ENCODE data around the gene LEUTX.
"Not testable (repeated sequence)": the region's sequence is repeated elsewhere in the genome, so short reads cannot be mapped to it uniquely, and the experiment has no call there.

LEUTX gene

GRCh38 chr19:39797083-39797482, 18.4 kb downstream of the LEUTX start:
- Mint-ChIP-seq H3K4me3 (no peak overlapping the region), H3K36me3 (ENCODE audit: insufficient read depth) (no peaks in the 10 kb centered on the region)

GRCh38 chr19:39802958-39803357, 24.3 kb downstream of the LEUTX start:
- ATAC-seq (replicated peaks) = no peak
- H3K27ac Mint-ChIP-seq = no peak overlapping the region

More at GRCh38 chr19:39797083-39797482, 18.4 kb downstream of the LEUTX start:
- no peak overlapping the region for H3K27ac Mint-ChIP-seq
- peaks cover 0 to 17% of the 10 kb centered on the region in 2 donors for H3K27me3 Mint-ChIP-seq
- no peaks in the 10 kb centered on the region for H3K9me3 Mint-ChIP-seq
- no peak for ATAC-seq (replicated peaks)
- DNase-seq = no peak
- peaks cover 5% of the 10 kb centered on the region in 2 donors for H3K4me1 Mint-ChIP-seq (ENCODE audit: low read depth in 2 of 2)

GRCh38 chr19:39805104-39805503, 26.4 kb downstream of the LEUTX start:
- Mint-ChIP-seq H3K27ac (no peak overlapping the region), H3K4me1 (ENCODE audit: low read depth in 2 of 2) (no peaks in the 10 kb centered on the region), H3K27me3 (peaks cover 12 to 42% of the 10 kb centered on the region in 2 donors), H3K4me3 (no peak overlapping the region), H3K36me3 (ENCODE audit: insufficient read depth) (no peaks in the 10 kb centered on the region), H3K9me3 (no peaks in the 10 kb centered on the region)
- no peak for ATAC-seq (replicated peaks)
- DNase-seq = no peak

More at GRCh38 chr19:39802958-39803357, 24.3 kb downstream of the LEUTX start:
- Mint-ChIP-seq H3K36me3 (ENCODE audit: insufficient read depth) (no peaks in the 10 kb centered on the region), H3K4me3 (no peak overlapping the region), H3K9me3 (no peaks in the 10 kb centered on the region), H3K27me3 (peaks cover 12 to 42% of the 10 kb centered on the region in 2 donors), H3K4me1 (ENCODE audit: low read depth in 2 of 2) (no peaks in the 10 kb centered on the region)
- DNase-seq = no peak

- Mint-ChIP-seq H3K4me3 (no peak overlapping the region), H3K9me3 (no peaks in the 10 kb centered on the region), H3K27ac (no peak overlapping the region), H3K4me1 (ENCODE audit: low read depth in 2 of 2) (no peaks in the 10 kb centered on the region), H3K36me3 (ENCODE audit: insufficient read depth) (no peaks in the 10 kb centered on the region), H3K27me3 (peaks cover 8 to 24% of the 10 kb centered on the region in 2 donors)
- DNase-seq (no peak), ATAC-seq (replicated peaks) (no peak)
Measured at GRCh38 chr19:39807846-39808364, 29.3 kb downstream of the LEUTX start.

GRCh38 chr19:39808688-39809087, 30.0 kb downstream of the LEUTX start:
- not testable (repeated sequence) for H3K4me3 Mint-ChIP-seq; H3K27ac Mint-ChIP-seq; ATAC-seq (replicated peaks); DNase-seq; H3K4me1 Mint-ChIP-seq (ENCODE audit: low read depth in 2 of 2); H3K36me3 Mint-ChIP-seq (ENCODE audit: insufficient read depth); H3K9me3 Mint-ChIP-seq
- H3K27me3 Mint-ChIP-seq = peaks cover 6 to 18% of the 10 kb centered on the region in 2 donors

GRCh38 chr19:39809368-39809767, 30.7 kb downstream of the LEUTX start:
- no peaks in the 10 kb centered on the region for H3K36me3 Mint-ChIP-seq (ENCODE audit: insufficient read depth)
- no peaks in the 10 kb centered on the region for H3K9me3 Mint-ChIP-seq
- ATAC-seq (replicated peaks) (no peak), DNase-seq (no peak)
- no peak overlapping the region for H3K27ac Mint-ChIP-seq
- H3K4me3 Mint-ChIP-seq = no peak overlapping the region
- H3K4me1 Mint-ChIP-seq (ENCODE audit: low read depth in 2 of 2) = no peaks in the 10 kb centered on the region
- peaks cover under 1 to 11% of the 10 kb centered on the region in 2 donors for H3K27me3 Mint-ChIP-seq

GRCh38 chr19:39810424-39810823, 31.8 kb downstream of the LEUTX start:
- no peak overlapping the region for H3K27ac Mint-ChIP-seq
- no peak for DNase-seq
- H3K4me3 Mint-ChIP-seq = no peak overlapping the region
- no peak for ATAC-seq (replicated peaks)
- no peaks in the 10 kb centered on the region for H3K4me1 Mint-ChIP-seq (ENCODE audit: low read depth in 2 of 2)
- H3K36me3 Mint-ChIP-seq (ENCODE audit: insufficient read depth) = no peaks in the 10 kb centered on the region
- H3K27me3 Mint-ChIP-seq = peaks cover 0 to 4% of the 10 kb centered on the region in 2 donors
- no peaks in the 10 kb centered on the region for H3K9me3 Mint-ChIP-seq

- Mint-ChIP-seq H3K27me3 (no peaks in the 10 kb centered on the region), H3K4me3 (no peak overlapping the region), H3K36me3 (ENCODE audit: insufficient read depth) (no peaks in the 10 kb centered on the region), H3K27ac (no peak overlapping the region), H3K9me3 (no peaks in the 10 kb centered on the region), H3K4me1 (ENCODE audit: low read depth in 2 of 2) (peaks cover 3% of the 10 kb centered on the region in 2 donors)
- no peak for DNase-seq
- no peak for ATAC-seq (replicated peaks)
Measured at GRCh38 chr19:39811064-39811463, 32.4 kb downstream of the LEUTX start.

- no peak for ATAC-seq (replicated peaks)
- H3K4me3 Mint-ChIP-seq = no peak overlapping the region
- H3K9me3 Mint-ChIP-seq = no peaks in the 10 kb centered on the region
- peak overlapping the region in 1 of 2 donors; percentile 19 for H3K27ac Mint-ChIP-seq
- DNase-seq = no peak
- peaks cover 3 to 7% of the 10 kb centered on the region in 2 donors for H3K4me1 Mint-ChIP-seq (ENCODE audit: low read depth in 2 of 2)
- no peaks in the 10 kb centered on the region for H3K27me3 Mint-ChIP-seq
- H3K36me3 Mint-ChIP-seq (ENCODE audit: insufficient read depth) = peaks cover 2% of the 10 kb centered on the region
Measured at GRCh38 chr19:39813264-39813993, 34.8 kb downstream of the LEUTX start.

GRCh38 chr19:39814111-39814510, 35.5 kb downstream of the LEUTX start:
- peaks cover 6 to 10% of the 10 kb centered on the region in 2 donors for H3K4me1 Mint-ChIP-seq (ENCODE audit: low read depth in 2 of 2)
- ATAC-seq (replicated peaks); DNase-seq; H3K4me3 Mint-ChIP-seq; H3K36me3 Mint-ChIP-seq (ENCODE audit: insufficient read depth); H3K9me3 Mint-ChIP-seq; H3K27me3 Mint-ChIP-seq: not testable (repeated sequence)
- peak overlapping the region in 1 of 2 donors; percentile 19 for H3K27ac Mint-ChIP-seq

GRCh38 chr19:39814595-39814994, 35.9 kb downstream of the LEUTX start:
- DNase-seq (no peak), ATAC-seq (replicated peaks) (no peak)
- H3K4me1 Mint-ChIP-seq (ENCODE audit: low read depth in 2 of 2) = peaks cover 11 to 14% of the 10 kb centered on the region in 2 donors
- peaks cover 2% of the 10 kb centered on the region for H3K36me3 Mint-ChIP-seq (ENCODE audit: insufficient read depth)
- no peak overlapping the region for H3K4me3 Mint-ChIP-seq
- no peak overlapping the region for H3K27ac Mint-ChIP-seq
- no peaks in the 10 kb centered on the region for H3K27me3 Mint-ChIP-seq
- no peaks in the 10 kb centered on the region for H3K9me3 Mint-ChIP-seq

GRCh38 chr19:39816287-39817048, 37.8 kb downstream of the LEUTX start:
- DNase-seq (no peak), ATAC-seq (replicated peaks) (no peak)
- Mint-ChIP-seq H3K36me3 (ENCODE audit: insufficient read depth) (peaks cover 2% of the 10 kb centered on the region), H3K4me3 (no peak overlapping the region), H3K9me3 (no peaks in the 10 kb centered on the region), H3K27ac (peak overlapping the region; percentile 61 to 73), H3K27me3 (no peaks in the 10 kb centered on the region), H3K4me1 (ENCODE audit: low read depth in 2 of 2) (peaks cover 13 to 14% of the 10 kb centered on the region in 2 donors)

GRCh38 chr19:39817888-39818561, 39.4 kb downstream of the LEUTX start:
- Mint-ChIP-seq H3K4me3 (no peak overlapping the region), H3K27me3 (no peaks in the 10 kb centered on the region), H3K27ac (no peak overlapping the region), H3K4me1 (ENCODE audit: low read depth in 2 of 2) (peaks cover 13 to 14% of the 10 kb centered on the region in 2 donors), H3K9me3 (no peaks in the 10 kb centered on the region), H3K36me3 (ENCODE audit: insufficient read depth) (peaks cover 2% of the 10 kb centered on the region)
- DNase-seq (no peak), ATAC-seq (replicated peaks) (no peak)

All from effector memory CD8-positive, alpha-beta T cell (primary cell).